Activated T-cell treated with anti-CD3 and anti-CD28 coated beads, Interleukin-2, amount 50 U/mL, for 48 hours (primary cell): ENCODE measurements around the gene GSE1.

Source experiments
- DNase-seq, 2 experiments: peaks; one replicate each; pipeline ENCODE4 v3.0.0-alpha.2; 2020

GSE1 gene

DNA sequence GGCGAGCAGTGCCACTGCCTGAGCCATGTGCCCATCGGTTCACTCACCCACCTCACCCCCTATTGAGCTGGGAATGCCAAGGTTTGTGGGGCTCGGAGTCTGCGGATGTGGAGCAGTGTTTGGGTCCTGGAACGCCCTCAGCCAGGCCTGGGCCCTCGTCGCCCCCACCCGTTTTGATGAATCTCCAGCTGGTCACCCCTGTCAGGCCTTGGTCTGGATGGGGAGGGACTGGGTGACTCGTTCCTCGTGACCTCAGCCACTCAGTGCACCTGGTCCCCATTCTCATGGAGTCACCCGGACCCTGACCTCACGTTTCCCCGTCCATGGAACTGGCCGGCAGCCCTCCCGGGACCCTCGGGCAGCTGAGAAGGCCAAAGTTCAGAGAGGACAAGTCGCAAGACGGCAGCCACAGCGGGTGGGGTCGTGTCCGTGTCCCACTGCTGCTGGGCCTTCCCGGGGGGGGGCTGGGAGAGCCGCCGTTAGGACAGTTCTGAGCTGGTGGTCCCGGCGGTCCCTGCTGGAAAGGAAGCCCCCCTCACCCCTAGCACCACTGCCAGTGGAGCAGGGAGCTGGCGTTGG is 23.2 kb downstream of the GSE1 start:
- no peak for DNase-seq

DNA sequence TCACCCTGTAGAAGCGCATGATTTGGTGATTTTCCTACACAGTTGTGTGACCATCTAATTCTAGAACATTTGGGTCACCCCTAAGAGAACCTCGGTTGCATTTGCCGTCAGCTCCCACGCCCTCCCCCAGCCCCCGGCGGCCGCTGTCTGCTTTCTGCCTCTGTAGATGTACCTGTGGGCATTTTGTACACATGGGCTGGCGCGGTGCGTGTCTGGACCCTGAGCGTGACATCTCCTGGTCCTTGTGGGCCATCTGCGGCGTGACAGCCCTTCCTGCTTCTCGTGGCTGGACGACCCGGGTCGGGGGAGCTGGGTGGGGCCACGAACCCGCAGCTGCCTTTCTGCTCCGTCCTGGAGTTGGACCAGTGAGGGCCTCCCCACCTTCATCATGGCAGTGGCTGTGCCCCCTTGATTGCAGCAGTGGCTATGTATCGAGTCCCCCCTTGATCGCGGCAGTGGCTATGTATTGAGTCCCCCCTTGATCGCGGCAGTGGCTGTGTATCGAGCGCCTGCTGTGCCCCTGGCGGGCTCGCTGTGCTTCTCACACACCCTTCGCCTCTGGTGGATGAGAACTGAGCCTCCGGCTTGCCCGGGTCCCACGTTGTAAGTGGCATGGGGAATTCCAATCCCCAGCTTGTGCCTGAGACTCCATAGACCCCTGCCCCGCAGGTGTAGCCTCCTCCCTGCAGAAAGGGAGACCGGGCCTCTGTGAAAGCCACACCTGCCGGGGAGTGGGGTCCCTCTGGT is 24.1 kb downstream of the GSE1 start:
- DNase-seq, result no peak

GRCh38 chr16:85637808-85638647 is 24.9 kb downstream of the GSE1 start:
- DNase-seq, result no peak

DNA sequence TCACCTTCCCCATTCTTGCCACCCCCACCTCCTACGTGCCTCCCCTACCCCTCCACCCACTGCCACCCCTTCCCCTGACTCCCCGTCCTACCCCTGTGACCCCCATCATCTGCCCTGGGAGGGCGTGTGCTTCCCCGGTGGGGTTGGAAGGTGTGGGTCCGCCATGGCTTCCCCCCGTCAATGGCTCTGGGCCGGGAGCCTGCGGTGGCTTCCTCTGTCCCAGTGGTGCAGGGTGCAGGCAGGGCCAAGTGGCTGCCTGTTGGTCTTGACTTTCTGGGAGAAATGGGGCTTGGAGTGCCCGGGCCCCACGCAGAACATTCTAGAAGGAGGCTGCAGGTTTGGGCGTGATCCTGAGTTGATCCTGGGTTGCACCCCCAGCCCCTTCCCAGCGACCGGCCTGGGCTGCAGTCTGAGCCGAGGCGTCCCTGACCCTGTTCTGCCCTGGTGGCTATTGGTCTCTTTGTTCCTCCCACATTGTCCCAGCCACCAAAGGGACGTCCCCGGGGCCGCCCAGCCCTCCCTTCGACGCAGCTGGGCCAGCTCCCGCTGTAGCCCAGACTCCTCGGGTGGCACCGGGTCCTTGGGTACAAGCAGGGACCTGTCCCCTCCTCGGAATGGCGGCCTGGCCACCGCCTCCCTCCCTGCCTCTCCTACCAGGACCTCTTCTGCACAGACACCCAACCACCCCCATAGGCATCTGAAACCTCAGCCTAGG is 25.7 kb downstream of the GSE1 start:
- DNase-seq, result no peak

- DNase-seq, result no peak
Measured at GRCh38 chr16:85639529-85640253, 26.6 kb downstream of the GSE1 start.

GRCh38 chr16:85640254-85640558 is 27.1 kb downstream of the GSE1 start:
- DNase-seq, result no peak

- no peak for DNase-seq
Measured at GRCh38 chr16:85640585-85640984, 27.5 kb downstream of the GSE1 start.

GRCh38 chr16:85641305-85641704 is 28.2 kb downstream of the GSE1 start:
- no peak for DNase-seq

DNA sequence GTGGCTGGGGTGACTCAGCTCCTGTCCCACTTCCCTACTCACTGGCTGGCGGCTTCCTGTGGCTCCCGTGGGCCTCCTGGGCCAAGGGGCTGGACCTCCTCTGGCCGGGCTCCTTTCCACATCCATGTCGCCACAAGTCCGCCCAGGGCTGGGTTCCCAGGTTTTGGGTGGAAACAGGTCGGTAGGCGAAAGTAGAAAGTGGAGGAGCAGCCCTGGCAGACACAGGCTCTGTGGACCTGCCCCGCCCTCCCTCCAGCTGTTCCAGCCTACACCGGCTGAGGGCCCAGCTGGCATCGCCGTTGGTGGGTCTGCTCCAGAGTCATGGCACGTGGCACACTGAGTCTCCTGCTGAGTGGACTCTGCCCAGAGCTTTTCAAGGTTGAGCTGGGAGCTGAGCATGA is 28.7 kb downstream of the GSE1 start:
- DNase-seq, result no peak

- no peak for DNase-seq
Measured at GRCh38 chr16:85642762-85643358, 29.7 kb downstream of the GSE1 start.

GRCh38 chr16:85643631-85644030 is 30.5 kb downstream of the GSE1 start:
- no peak for DNase-seq

DNA sequence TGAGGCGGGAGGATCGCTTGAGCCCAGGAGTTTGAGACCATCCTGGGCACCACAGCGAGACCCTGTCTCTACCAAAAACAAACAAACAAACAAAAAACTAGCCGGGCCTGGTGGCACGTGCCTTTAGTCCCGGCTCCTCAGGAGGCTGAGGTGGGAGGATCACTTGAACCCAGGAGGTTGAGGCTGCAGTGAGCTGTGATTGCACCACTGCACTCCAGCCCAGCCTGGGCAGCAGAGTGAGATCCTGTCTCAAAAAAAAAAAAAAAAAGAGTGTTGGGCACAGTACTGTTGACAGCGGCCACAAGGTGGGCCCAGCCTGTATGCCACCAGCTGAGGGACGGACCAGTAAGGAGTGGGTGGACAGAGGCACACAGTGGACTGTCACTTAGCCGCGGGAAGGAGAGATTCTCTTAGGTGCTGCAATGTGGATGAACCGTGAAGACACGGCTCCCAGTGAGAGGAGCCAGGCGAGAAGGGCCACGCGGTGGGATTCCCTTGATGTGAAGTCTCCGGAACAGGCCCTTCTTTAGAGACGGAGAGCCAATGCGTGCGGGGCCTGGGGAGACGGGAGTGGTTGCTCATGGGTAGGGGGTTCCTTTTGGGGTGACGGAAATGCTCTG is 31.1 kb downstream of the GSE1 start:
- DNase-seq, result no peak

DNA sequence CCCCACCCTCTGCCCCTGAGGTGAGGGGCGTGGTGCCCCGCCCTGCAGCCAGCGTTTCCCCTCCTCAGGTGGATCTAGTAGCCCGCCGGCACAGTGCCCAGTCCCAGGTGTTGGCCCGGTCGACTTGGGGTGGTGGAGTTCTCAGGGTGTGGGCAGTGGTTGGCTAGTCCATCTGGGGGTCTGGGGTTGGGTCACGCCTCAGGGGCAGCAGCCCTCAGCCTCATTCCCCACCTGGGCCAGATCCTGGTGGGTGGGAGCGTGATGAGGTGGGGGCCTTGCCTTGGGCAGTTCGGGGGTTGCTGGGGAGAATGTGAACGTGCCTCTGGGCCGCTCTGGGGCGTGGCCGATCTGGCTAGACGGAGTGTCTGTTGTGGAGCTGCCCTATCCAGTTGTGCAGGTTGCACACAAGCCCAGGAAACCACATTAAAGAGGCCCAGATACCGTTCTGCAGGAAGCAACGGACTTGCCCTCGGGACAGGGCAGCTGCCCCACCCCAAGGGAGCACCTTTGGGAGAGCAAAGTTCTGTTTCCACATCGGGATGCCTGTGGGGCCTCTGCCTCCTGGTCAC is 32.0 kb downstream of the GSE1 start:
- no peak for DNase-seq

GRCh38 chr16:85646358-85646907 is 33.3 kb downstream of the GSE1 start:
- no peak for DNase-seq

DNA sequence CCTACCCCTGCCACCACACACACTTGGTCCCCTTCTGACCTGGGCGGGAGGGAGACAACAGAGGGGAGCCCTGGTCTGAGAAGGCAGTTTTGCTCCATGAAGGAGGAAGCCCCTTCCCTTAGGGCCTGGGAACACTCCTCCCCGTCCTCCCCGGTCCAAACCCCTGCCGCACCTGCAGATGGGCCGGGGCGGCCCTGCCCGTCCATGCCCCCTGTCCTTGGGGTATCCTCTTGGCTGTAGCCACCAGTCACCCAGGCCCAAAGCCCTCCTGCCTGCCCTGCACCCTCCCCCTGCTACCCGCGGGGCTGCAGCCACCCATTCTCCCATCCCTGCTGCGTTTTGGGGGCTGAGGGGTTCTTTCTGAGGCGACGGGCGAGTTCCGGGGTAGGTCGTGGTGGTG is 33.9 kb downstream of the GSE1 start:
- no peak for DNase-seq

DNA sequence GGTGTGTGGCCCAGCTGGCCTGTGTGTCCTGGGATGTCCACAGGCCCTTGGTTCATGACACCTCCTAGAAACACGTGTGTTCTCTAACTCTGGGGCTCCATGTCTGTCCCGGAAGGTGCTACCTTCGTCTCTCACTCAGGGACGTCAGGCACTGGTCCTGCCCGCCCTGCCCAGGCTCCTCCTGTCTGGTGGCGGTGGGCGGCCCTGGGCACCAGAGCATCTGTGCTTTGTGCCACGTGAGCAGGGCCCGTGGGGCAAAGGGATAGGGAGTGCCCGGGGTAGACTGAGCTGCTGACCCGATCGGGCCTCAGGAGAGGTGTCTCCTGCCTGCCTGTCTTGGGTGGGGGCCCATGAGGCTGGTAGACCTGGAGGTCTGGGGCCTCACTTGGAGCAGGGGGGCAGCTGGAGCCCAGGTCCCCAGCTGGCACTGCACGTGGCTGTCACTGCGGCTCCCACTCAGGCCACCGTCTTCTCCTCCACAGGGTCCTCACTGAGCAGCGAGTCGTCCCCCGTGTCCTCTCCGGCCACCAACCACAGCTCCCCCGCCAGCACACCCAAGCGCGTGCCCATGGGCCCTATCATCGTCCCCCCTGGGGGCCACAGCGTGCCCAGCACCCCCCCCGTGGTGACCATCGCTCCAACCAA is 35.1 kb downstream of the GSE1 start:
- no peak for DNase-seq

DNA sequence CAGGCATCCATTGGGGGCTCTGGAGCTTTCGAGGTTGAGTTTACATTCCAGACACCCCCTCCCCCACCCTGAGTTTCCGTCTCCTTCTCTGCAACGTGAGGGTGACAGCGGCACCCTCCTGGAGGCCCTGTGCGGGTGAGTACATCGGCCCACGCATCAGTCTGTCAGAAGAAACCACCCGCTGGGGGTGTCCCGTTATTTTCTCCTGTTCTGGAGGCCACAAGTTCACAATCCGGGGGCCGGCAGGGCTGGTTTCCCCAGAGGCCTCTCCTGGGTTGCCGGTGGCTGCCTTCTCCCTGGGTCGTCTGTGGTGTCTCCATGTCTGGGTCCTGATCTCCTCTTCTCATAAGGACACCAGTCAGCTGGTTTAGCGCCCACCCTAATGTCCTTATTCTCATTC is 35.7 kb downstream of the GSE1 start:
- DNase-seq, result no peak

DNA sequence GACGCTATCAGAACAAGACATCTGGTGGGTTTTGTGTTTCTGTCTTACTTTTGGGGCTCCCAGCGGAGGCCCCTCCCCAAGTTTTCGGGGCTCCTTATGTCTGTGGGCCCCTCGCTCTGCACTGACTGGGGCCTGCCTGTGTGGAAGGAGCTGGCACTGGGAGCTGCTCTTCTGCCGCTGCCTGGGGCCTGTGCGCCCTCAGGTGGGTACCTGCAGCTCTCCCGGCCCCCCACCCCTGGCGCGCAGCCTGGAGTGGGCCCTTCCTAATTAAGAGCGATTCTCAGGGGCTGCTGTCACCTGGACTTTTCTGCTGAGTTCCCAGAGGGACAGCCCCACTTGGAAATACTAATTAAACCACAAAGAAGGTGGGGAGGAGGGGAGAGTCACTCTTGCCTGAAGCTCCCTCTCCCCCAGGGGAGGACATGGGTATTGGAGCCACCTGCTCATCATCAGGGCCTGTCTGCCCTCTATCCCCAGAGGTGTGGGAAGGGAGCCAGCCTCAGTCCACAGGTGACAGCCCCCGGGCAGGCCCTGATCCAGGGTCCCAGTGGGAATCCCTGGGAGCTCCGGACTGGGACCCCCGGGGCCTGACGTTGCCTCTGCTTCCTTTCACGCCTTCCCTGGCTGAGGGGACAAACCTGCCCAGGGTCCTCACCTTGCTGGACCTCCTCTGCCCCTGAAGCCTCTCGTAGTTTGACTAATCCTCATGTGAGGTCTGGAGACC is 36.5 kb downstream of the GSE1 start:
- DNase-seq, result no peak

DNA sequence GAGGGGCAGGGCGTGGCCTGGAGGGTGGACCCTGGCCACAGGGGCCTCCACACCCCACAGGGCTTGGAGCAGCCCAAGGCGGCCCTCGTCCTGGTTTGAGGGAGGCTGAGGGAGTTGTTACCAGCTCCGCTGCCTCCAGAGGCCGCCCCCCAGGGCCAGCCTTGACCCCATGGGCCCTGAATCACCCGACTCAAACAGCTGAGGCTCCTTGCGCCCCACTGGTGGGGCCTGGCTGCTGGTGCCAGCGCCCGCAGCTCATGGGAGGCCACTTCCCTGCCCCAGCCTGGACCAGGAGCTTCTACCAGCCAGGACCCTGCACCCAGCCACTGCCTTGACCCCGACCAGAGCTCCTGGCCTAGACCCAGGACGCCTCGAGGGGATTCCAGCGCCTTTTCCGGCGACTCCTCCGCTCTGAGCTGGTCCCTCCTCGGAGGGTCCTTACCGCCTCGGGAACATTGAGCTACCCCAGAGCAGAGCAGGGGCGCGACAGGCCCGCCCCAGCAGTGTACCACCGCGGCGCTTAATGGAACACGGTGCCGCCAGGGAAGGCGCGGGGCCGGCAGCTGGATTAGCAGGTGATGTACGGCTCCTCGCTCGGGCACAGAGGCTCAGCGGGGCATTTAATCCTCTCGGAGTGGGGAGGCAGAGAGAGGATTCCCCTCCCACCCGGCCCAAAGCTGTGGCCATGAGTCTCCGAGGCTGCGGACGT is 37.2 kb downstream of the GSE1 start:
- no peak for DNase-seq
